Hepatocyte (in vitro differentiated cells): Measurements from ENCODE around the gene PCGF1. TPM values are rescaled to one million over a fixed set of nuclear protein-coding genes. Genes with fewer than 3 reads are reported as not detected.

Source experiments
- DNase-seq: peaks from one replicate; pipeline ENCODE4 v3.0.0-alpha.2; 2016; ENCODE audit warnings: low spot score
- H2AFZ ChIP-seq: fragments of 200-600 bp; sonication (generic); 2 replicates; pipeline ENCODE4 v1.6.0; 2016; ENCODE audit warnings: antibody characterized with exemption, mild to moderate bottlenecking
- H3K27ac ChIP-seq: fragments of 200-600 bp; sonication (generic); 2 replicates; pipeline ENCODE4 v1.5.1; 2016; ENCODE audit warnings: mild to moderate bottlenecking
- H3K27me3 ChIP-seq: fragments of 200-600 bp; sonication (generic); 2 replicates; pipeline ENCODE4 v1.6.1; 2016
- H3K36me3 ChIP-seq: fragments of 200-600 bp; sonication (generic); replicated peaks from 2 replicates; pipeline ENCODE4 v1.5.1; 2016; ENCODE audit warnings: low read depth; ENCODE audit not compliant: insufficient read depth
- H3K4me1 ChIP-seq: fragments of 200-600 bp; sonication (generic); 2 replicates; pipeline ENCODE4 v1.5.1; 2016; ENCODE audit warnings: mild to moderate bottlenecking, moderate library complexity; ENCODE audit not compliant: insufficient read depth
- H3K4me2 ChIP-seq: fragments of 200-600 bp; sonication (generic); 2 replicates; pipeline ENCODE4 v1.6.0; 2016
- H3K4me3 ChIP-seq: fragments of 200-600 bp; sonication (generic); 2 replicates; pipeline ENCODE4 v1.5.1; 2016; ENCODE audit warnings: mild to moderate bottlenecking
- H3K79me2 ChIP-seq: fragments of 200-600 bp; sonication (generic); 2 replicates; pipeline ENCODE4 v1.6.0; 2017; ENCODE audit warnings: mild to moderate bottlenecking
- H3K9me2 ChIP-seq: fragments of 200-600 bp; sonication (generic); replicated peaks from 2 replicates; pipeline ENCODE4 v1.6.0; 2017; ENCODE audit warnings: mild to moderate bottlenecking; ENCODE audit not compliant: insufficient read depth
- H3K9me3 ChIP-seq: fragments of 200-600 bp; sonication (generic); 2 replicates; pipeline ENCODE4 v1.5.1; 2016; ENCODE audit warnings: low read depth, mild to moderate bottlenecking
- H4K20me1 ChIP-seq: fragments of 200-600 bp; sonication (generic); 2 replicates; pipeline ENCODE4 v1.6.0; 2016; ENCODE audit warnings: mild to moderate bottlenecking; ENCODE audit not compliant: insufficient read depth, poor library complexity, severe bottlenecking
- EZH2 ChIP-seq: fragments of 200-600 bp; sonication (generic); IDR thresholded peaks from 2 replicates; pipeline ENCODE4 v1.6.1; 2016; ENCODE audit warnings: antibody characterized with exemption, mild to moderate bottlenecking, borderline replicate concordance
- EZH2phosphoT487 ChIP-seq: fragments of 200-600 bp; sonication (generic); IDR thresholded peaks from one replicate; pipeline ENCODE4 v1.6.1; 2018; ENCODE audit warnings: antibody characterized with exemption, mild to moderate bottlenecking, low read depth, moderate library complexity; ENCODE audit not compliant: unreplicated experiment, severe bottlenecking
- WGBS: methylation state at CpG from one replicate; pipeline ENCODE4 v1.1.6; 2016; ENCODE audit warnings: low lambda C conversion rate; ENCODE audit errors: missing lambda C conversion rate; 5-methylcytosine and 5-hydroxymethylcytosine counted together
- polyA plus RNA-seq: library from polyadenylated mRNA; unstranded; fragments of >200 nt; fragmentation: Nextera tagmentation; extraction: Ambion mirVana; gene quantifications from 2 replicates; pipeline ENCODE4 v1.2.1, GENCODE V29; 2016
- total RNA-seq: library from RNA; depleted of rRNA; stranded (reverse); fragments of >200 nt; gene quantifications from 2 replicates; pipeline ENCODE4 v1.2.3, GENCODE V29; 2014
- TF ChIP-seq, protein P1 (sequence below): fragments of 200-600 bp; sonication (generic); IDR thresholded peaks from 2 replicates; pipeline ENCODE4 v1.5.1; 2016; ENCODE audit warnings: antibody characterized with exemption, mild to moderate bottlenecking; ENCODE audit not compliant: poor library complexity

Gene PCGF1
- 10.4 and 10.6 TPM in 2 replicates for total RNA-seq
- 29.0 and 30.2 TPM in 2 replicates for polyA plus RNA-seq

DNA sequence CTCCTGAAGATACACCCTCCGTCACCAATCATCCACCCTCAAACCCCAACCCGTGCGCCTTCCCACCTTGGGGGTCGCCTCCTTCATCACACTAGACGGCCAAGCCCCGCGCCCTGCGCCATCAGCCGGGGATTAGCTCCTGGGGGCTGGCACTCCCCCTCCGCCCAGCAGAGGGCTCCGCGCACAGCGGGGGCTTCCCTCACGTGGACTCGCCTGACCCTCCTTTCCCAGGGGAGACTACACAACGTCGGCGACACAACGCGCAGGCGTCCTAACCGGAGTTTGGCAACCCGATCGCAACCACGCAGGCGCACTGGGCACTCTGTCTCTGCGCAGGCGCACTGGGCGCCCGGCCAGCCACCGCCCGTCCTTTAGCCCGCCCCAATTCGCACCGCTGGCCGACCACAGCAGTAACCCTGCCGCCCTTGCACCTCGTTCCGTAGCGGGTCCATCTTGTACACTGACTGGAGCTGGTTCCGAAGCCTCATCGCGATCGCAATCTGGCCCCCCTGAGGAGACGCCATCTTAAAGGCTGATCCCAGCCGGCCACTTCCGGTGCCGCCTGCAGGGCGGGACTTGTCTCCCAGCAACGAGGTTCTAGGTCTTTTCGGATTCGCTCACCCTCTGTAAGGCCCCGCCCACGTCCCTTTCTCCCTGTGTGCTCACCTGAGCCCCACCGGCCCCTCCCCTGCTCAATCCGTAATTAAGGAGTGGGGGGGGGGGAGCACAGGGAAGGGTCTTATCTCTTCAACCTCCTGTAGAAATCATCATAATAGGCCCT, at the start of gene PCGF1:
Gene PCGF1, minus strand, starts transcription at position 551 of the 781 bp plus-strand sequence. Its CDS starts 27 bp downstream, at position 524.
- Histone ChIP-seq H4K20me1 (no peaks in the 10 kb centered on the region), H3K36me3 (no peaks in the 10 kb centered on the region), H3K9me2 (no peaks in the 10 kb centered on the region), H3K4me2 (peak within 1 kb of the TSS; percentile 93), H3K9me3 (no peaks in the 10 kb centered on the region), H3K27ac (peak within 1 kb of the TSS; percentile 97), H2AFZ (peak within 1 kb of the TSS; percentile 98), H3K79me2 (peaks cover 37% of the 10 kb centered on the region), H3K4me1 (peaks cover 29% of the 10 kb centered on the region), H3K4me3 (peak within 1 kb of the TSS; percentile 47), H3K27me3 (peaks cover 27% of the 10 kb centered on the region)
- no peak for TF ChIP-seq EZH2
- TF ChIP-seq, protein P1, sequence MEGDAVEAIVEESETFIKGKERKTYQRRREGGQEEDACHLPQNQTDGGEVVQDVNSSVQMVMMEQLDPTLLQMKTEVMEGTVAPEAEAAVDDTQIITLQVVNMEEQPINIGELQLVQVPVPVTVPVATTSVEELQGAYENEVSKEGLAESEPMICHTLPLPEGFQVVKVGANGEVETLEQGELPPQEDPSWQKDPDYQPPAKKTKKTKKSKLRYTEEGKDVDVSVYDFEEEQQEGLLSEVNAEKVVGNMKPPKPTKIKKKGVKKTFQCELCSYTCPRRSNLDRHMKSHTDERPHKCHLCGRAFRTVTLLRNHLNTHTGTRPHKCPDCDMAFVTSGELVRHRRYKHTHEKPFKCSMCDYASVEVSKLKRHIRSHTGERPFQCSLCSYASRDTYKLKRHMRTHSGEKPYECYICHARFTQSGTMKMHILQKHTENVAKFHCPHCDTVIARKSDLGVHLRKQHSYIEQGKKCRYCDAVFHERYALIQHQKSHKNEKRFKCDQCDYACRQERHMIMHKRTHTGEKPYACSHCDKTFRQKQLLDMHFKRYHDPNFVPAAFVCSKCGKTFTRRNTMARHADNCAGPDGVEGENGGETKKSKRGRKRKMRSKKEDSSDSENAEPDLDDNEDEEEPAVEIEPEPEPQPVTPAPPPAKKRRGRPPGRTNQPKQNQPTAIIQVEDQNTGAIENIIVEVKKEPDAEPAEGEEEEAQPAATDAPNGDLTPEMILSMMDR, result peak; percentile 49
- DNase-seq, result peak; percentile 99
- 3% methylated on average over 54 of the region's 56 CpGs for WGBS

DNA sequence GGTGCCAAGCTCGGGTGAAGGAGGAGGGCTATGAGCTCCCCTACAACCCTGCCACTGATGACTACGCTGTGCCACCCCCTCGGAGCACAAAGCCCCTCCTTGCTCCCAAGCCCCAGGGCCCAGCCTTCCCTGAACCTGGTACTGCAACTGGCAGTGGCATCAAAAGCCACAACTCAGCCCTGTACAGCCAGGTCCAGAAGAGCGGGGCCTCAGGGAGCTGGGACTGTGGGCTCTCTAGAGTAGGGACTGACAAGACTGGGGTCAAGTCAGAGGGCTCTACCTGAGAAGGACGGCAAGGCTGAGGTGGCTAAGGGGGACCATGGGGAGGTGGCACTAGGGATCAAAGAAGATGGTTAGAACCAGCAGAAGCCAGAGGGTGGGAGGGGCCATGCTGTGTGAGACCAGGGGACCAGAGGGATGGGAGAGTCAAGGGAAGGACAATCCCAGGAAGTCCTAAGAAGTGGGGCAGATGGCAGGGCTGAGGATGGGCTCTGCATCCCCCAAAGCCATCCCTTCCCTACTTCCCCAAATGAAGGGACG, 49.4 kb upstream of the PCGF1 start:
- H3K4me3 ChIP-seq, result no peak overlapping the region
- peaks cover 12% of the 10 kb centered on the region for H3K4me1 ChIP-seq
- no peak overlapping the region for H2AFZ ChIP-seq
- DNase-seq, result no peak
- TF ChIP-seq EZH2phosphoT487 (no peak), EZH2 (no peak)
- TF ChIP-seq, protein P1, result no peak
- H3K4me2 ChIP-seq, result no peak overlapping the region
- no peaks in the 10 kb centered on the region for H3K9me2 ChIP-seq
- no peaks in the 10 kb centered on the region for H3K36me3 ChIP-seq
- H3K9me3 ChIP-seq, result no peaks in the 10 kb centered on the region
- no peak overlapping the region for H3K27ac ChIP-seq
- peaks cover 17% of the 10 kb centered on the region for H3K27me3 ChIP-seq
- H4K20me1 ChIP-seq, result no peaks in the 10 kb centered on the region
- WGBS, result 99% methylated on average over 6 of the region's 6 CpGs
- H3K79me2 ChIP-seq, result no peaks in the 10 kb centered on the region

DNA sequence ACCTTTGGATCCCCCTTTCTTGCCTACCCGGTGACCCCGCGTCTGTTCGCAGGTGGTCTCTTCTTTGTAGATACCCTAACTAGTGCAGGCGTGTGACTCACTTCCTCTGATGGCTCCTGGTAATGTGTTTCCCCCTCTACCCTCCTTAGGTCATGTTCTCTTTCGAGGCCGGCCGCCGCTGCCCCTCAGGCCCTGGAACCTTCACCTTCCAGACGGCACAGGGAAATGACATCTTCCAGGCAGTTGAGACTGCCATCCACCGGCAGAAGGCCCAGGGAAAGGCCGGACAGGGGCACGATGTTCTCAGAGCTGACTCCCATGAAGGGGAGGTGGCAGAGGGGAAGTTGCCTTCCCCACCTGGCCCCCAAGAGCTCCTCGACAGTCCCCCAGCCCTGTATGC, 48.7 kb upstream of the PCGF1 start:
- H3K36me3 ChIP-seq, result no peaks in the 10 kb centered on the region
- WGBS, result 96% methylated on average over 13 of the region's 14 CpGs
- no peaks in the 10 kb centered on the region for H3K9me2 ChIP-seq
- no peaks in the 10 kb centered on the region for H3K79me2 ChIP-seq
- H4K20me1 ChIP-seq, result no peaks in the 10 kb centered on the region
- H3K9me3 ChIP-seq, result no peaks in the 10 kb centered on the region
- peaks cover 12% of the 10 kb centered on the region for H3K4me1 ChIP-seq
- H3K4me2 ChIP-seq, result no peak overlapping the region
- TF ChIP-seq EZH2, result no peak
- TF ChIP-seq EZH2phosphoT487, result no peak
- TF ChIP-seq, protein P1, result no peak
- peaks cover 11% of the 10 kb centered on the region for H3K27me3 ChIP-seq
- no peak overlapping the region for H3K4me3 ChIP-seq
- no peak overlapping the region for H3K27ac ChIP-seq
- no peak for DNase-seq
- H2AFZ ChIP-seq, result no peak overlapping the region
